KMS-11 (cell line): Measurements from ENCODE around the gene RASGRP4.

Source experiments
- H2AFZ ChIP-seq: fragments of 200-600 bp; sonication (generic); 2 replicates; pipeline ENCODE4 v1.6.1; 2016; ENCODE audit warnings: antibody characterized with exemption, mixed run types, low read depth
- H3K27ac ChIP-seq: fragments of 200-600 bp; sonication (generic); 2 replicates; pipeline ENCODE4 v1.6.1; 2016; ENCODE audit warnings: mild to moderate bottlenecking, mixed run types
- H3K27me3 ChIP-seq: fragments of 200-600 bp; sonication (generic); 2 replicates; pipeline ENCODE4 v1.6.1; 2017; ENCODE audit warnings: mild to moderate bottlenecking, low read depth, mixed run types, moderate library complexity; ENCODE audit not compliant: insufficient read depth
- H3K36me3 ChIP-seq: fragments of 200-600 bp; sonication (generic); 2 replicates; pipeline ENCODE4 v1.6.1; 2017; ENCODE audit warnings: mild to moderate bottlenecking, mixed run types; ENCODE audit not compliant: insufficient read depth
- H3K4me1 ChIP-seq: fragments of 200-600 bp; sonication (generic); 2 replicates; pipeline ENCODE4 v1.6.1; 2016; ENCODE audit warnings: mild to moderate bottlenecking, low read depth, mixed run types; ENCODE audit not compliant: poor library complexity, severe bottlenecking
- H3K4me2 ChIP-seq: fragments of 200-600 bp; sonication (generic); 2 replicates; pipeline ENCODE4 v1.7.0; 2016; ENCODE audit warnings: mild to moderate bottlenecking, mixed run types
- H3K4me3 ChIP-seq: fragments of 200-600 bp; sonication (generic); IDR thresholded peaks from 2 replicates; pipeline ENCODE4 v1.6.1; 2017; ENCODE audit warnings: low read depth, low read length, mixed read lengths; ENCODE audit not compliant: insufficient read depth
- H3K79me2 ChIP-seq: fragments of 200-600 bp; sonication (generic); 2 replicates; pipeline ENCODE4 v1.6.1; 2016; ENCODE audit warnings: low read depth, mixed run types; ENCODE audit not compliant: insufficient read depth
- H3K9ac ChIP-seq: fragments of 200-600 bp; sonication (generic); 2 replicates; pipeline ENCODE4 v1.6.1; 2016; ENCODE audit warnings: mild to moderate bottlenecking, mixed run types
- H4K20me1 ChIP-seq: fragments of 200-600 bp; sonication (generic); 2 replicates; pipeline ENCODE4 v1.6.1; 2016; ENCODE audit warnings: mild to moderate bottlenecking, mixed run types; ENCODE audit not compliant: insufficient read depth
- CTCF ChIP-seq: fragments of 200-600 bp; sonication (generic); conservative IDR thresholded peaks from 2 replicates; pipeline ENCODE4 v1.6.1; 2017; ENCODE audit warnings: low read depth, mild to moderate bottlenecking, antibody characterized with exemption, low read length, moderate library complexity, mixed read lengths

The RASGRP4 gene

GRCh38 chr19:38445362-38445761 lies 19.3 kb upstream of the RASGRP4 start:
- H3K27me3 ChIP-seq = peaks cover 25% of the 10 kb centered on the region; the same call in 1 of the 2 replicates
- H3K36me3 ChIP-seq = no peaks in the 10 kb centered on the region
- H3K4me3 ChIP-seq = no peak overlapping the region
- no peak overlapping the region for H2AFZ ChIP-seq
- H3K4me2 ChIP-seq = no peak overlapping the region
- H3K79me2 ChIP-seq = no peaks in the 10 kb centered on the region
- no peaks in the 10 kb centered on the region for H3K4me1 ChIP-seq
- no peak overlapping the region for H3K9ac ChIP-seq
- no peak overlapping the region for H3K27ac ChIP-seq
- no peak for TF ChIP-seq CTCF
- no peaks in the 10 kb centered on the region for H4K20me1 ChIP-seq

- H3K4me2 ChIP-seq = no peak overlapping the region
- H3K9ac ChIP-seq = no peak overlapping the region
- H3K27ac ChIP-seq = no peak overlapping the region
- H3K4me1 ChIP-seq = no peaks in the 10 kb centered on the region
- peaks cover 13% of the 10 kb centered on the region; the same call in 1 of the 2 replicates for H3K27me3 ChIP-seq
- H4K20me1 ChIP-seq = no peaks in the 10 kb centered on the region
- H3K4me3 ChIP-seq = no peak overlapping the region
- no peaks in the 10 kb centered on the region for H3K79me2 ChIP-seq
- H2AFZ ChIP-seq = no peak overlapping the region
- TF ChIP-seq CTCF = no peak
- H3K36me3 ChIP-seq = no peaks in the 10 kb centered on the region
Observed at GRCh38 chr19:38444026-38444425, 18.0 kb upstream of the RASGRP4 start.

GRCh38 chr19:38443458-38443999 lies 17.5 kb upstream of the RASGRP4 start:
- H3K4me3 ChIP-seq = no peak overlapping the region
- peaks cover 10% of the 10 kb centered on the region; the same call in 1 of the 2 replicates for H3K27me3 ChIP-seq
- H3K9ac ChIP-seq = no peak overlapping the region
- no peak overlapping the region for H3K27ac ChIP-seq
- no peaks in the 10 kb centered on the region for H3K36me3 ChIP-seq
- H2AFZ ChIP-seq = no peak overlapping the region
- H3K79me2 ChIP-seq = no peaks in the 10 kb centered on the region
- TF ChIP-seq CTCF = no peak
- no peak overlapping the region for H3K4me2 ChIP-seq
- H3K4me1 ChIP-seq = no peaks in the 10 kb centered on the region
- H4K20me1 ChIP-seq = no peaks in the 10 kb centered on the region

- no peak for TF ChIP-seq CTCF
- Histone ChIP-seq H3K27ac (no peak overlapping the region), H3K27me3 (peaks cover 8% of the 10 kb centered on the region; the same call in 1 of the 2 replicates), H3K36me3 (no peaks in the 10 kb centered on the region), H4K20me1 (no peaks in the 10 kb centered on the region), H3K9ac (no peak overlapping the region), H2AFZ (no peak overlapping the region), H3K4me2 (no peak overlapping the region), H3K4me3 (no peak overlapping the region), H3K4me1 (no peaks in the 10 kb centered on the region), H3K79me2 (no peaks in the 10 kb centered on the region)
Observed at GRCh38 chr19:38442736-38443135, 16.7 kb upstream of the RASGRP4 start.
